GM12875 (cell line): ENCODE measurements around the gene TNNI3.
"Not testable (repeated sequence)": the region's sequence is repeated elsewhere in the genome, so short reads cannot be mapped to it uniquely, and the experiment has no call there.

ENCODE experiments used
- H3K4me3 ChIP-seq: one replicate; pipeline ENCODE4 v1.5.1; 2011; ENCODE audit warnings: low read depth, low read length, control low read depth
- TF ChIP-seq, protein P1 (sequence below): IDR thresholded peaks from 2 replicates; pipeline ENCODE4 v1.5.1; 2011; ENCODE audit warnings: low read depth, mild to moderate bottlenecking, control low read depth, inconsistent platforms, low read length, moderate library complexity, borderline replicate concordance; ENCODE audit not compliant: insufficient read depth

The TNNI3 gene

DNA sequence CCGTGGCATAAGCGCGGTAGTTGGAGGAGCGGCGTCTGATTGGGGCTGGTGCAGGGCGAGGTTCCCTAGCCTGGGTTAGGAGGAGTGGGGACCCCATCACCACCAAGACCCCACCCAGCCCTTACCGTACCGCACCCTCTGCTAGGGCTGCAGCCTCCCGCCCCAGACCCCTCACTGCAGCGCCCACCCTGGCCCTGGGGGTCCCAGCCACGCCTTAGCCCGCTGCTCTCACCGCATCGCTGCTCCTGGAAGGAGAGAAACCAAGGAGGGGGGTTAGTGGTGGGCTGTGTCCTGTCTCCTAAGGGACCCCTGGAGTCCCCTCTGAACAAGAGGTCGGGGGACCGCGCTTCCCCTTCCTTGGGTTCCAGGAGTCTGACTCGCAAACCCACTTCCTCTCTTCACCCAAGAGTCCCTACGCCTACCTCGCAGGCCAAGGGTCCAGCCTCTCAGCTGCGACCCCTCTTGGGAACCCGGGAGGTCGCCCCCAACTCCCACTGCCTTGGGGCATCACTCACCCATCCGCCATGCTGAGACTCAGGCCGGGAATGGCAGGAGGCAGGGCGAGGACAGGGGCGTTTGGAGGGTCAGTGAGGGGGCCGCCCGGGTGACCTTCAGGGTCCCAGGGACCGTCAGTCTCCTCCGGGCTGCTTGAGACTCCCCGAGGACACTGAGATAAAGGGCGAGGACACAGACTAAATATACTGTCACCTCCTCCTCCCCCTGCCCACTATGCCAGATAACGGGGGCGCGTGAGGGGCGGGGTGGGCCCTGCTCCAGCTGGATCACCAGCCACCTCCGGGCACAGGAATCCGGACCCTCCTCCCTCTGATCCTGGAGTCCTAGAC is at the start of gene TNNI3:
Gene TNNI3, minus strand, starts transcription at position 669 of the 845 bp plus-strand sequence. Its CDS starts 143 bp downstream, at position 526.
- H3K4me3 ChIP-seq = no peak within 1 kb of the TSS
- TF ChIP-seq, protein P1, sequence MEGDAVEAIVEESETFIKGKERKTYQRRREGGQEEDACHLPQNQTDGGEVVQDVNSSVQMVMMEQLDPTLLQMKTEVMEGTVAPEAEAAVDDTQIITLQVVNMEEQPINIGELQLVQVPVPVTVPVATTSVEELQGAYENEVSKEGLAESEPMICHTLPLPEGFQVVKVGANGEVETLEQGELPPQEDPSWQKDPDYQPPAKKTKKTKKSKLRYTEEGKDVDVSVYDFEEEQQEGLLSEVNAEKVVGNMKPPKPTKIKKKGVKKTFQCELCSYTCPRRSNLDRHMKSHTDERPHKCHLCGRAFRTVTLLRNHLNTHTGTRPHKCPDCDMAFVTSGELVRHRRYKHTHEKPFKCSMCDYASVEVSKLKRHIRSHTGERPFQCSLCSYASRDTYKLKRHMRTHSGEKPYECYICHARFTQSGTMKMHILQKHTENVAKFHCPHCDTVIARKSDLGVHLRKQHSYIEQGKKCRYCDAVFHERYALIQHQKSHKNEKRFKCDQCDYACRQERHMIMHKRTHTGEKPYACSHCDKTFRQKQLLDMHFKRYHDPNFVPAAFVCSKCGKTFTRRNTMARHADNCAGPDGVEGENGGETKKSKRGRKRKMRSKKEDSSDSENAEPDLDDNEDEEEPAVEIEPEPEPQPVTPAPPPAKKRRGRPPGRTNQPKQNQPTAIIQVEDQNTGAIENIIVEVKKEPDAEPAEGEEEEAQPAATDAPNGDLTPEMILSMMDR = no peak

DNA sequence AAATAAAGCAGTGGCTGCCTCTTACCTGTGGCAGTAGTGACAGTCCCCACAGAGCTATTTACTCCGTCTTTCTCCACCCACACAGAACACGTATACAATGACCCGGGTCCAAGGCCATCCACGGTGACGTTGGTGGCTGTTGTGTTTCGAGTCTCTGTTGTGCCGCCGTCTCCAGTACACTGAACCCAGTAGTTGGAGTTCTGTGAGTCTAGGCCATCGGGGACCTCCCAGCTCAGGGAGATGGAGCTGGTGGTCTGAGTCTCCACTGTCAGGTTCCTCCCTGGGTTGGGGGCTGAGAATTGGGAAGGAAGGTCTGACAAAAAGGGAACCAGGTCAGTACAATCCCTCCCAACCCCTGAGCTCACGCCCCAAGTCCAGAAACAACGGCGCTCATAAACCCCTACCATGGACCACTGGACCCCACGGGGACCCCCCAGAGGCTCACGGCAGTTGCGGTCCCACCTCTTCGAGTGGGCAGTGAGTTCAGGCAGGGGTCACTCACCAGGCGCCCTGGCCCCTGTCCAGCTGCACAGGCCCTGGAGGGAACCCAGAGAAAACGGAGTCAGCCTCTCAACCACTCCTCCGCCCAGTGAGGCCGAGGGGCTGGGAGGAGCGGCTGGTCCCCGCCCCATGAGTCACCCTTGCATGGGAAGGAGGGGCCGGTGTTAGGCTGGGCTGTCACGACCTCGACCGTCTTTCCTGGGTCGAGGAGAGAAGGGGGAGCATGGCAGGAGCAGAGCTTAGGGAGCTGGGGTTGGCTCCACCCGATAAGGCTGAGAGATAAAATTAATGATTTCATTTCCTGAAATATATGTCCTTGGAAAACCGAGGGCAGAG is 49.4 kb upstream of the TNNI3 start:
- no peak overlapping the region for H3K4me3 ChIP-seq
- TF ChIP-seq, protein P1 = no peak

DNA sequence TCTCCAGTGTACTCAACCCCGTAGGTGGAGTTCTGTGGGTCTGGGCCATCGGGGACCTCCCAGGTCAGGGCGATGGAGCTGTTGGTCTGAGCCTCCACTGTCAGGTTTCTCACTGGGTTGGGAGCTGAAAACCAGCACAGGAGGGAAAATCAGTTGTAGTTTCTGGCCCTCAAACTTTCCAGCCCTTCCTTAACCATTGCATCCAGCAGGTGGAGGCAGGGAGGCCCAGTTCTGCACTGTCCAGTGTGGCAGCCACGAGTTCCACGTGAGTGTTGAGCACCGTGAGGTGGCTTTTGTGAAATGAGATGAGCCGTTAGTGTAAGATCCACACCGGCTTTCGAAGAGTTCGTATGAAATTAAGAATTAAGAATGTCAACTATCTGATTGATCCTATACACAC is 44.7 kb upstream of the TNNI3 start:
- TF ChIP-seq, protein P1 = peak; percentile 17; the same call in 1 of the 2 replicates
- H3K4me3 ChIP-seq = not testable (repeated sequence)

DNA sequence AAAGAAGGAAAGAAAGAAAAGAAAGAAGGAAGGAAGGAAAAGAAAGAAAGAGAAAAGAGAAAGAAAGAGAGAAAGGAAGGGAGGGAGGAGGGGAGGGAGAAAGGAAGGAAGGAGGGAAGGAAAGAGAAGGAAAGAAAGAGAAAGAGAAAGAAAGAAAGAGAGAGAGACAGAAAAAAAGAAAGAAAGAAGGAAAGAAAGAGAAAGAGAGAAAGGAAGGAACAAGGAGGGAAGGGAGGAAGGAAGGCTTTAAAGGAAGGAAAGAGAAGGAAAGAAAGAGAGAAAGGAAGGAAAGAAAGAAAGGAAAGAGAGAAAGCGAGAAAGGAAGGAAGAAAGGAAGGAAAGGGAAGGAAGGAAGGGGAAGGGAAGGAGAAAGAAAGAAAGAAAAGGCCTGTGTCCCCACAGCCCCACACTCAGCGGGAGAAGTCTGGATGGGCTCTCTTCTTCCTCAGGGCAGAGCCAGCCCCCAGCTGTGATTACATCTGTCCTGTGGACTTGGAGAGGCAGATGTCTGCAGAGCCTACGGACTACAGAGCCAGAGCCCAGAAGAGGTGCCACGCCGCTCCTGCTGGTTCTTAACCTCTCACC is 42.2 kb upstream of the TNNI3 start:
- no peak overlapping the region for H3K4me3 ChIP-seq
- TF ChIP-seq, protein P1 = no peak

DNA sequence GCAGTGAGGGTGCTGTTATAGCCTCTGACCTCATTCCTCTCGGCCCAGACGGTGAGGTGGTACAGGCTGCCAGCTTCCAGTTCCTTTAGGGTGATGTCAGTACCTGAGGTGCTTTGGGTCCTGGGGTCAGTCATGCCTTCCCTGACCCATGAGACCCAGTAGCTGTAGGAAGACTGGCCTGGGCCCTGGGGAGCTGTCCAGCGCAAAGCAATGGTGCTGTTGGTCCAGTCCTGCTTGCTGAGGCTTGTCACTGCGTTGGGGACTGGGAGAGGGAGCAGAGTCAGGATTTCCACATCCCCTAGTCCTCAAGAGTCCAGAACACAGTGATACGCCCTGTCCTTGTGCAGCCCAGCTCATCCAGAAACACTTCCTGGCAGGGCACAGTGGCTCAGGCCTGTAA is 41.1 kb upstream of the TNNI3 start:
- TF ChIP-seq, protein P1 = no peak
- no peak overlapping the region for H3K4me3 ChIP-seq

DNA sequence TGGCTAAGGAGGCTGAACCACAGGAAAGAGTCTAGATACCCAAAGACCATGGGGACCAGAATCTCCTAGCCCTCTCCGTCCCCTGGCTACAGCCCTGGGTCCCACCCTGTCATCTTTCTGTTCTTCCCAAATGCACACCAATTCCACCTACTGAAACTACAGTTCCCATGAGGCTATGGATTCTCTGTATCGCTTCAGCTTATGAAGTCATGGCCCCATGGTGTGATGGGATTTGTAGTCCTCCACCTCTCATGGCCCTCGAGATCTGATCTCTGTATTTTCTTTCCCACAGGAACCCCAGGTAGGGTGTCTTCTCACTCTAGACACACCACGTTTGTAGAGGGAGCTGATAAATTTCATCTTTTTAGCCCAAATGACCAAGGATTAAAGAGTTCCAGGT is 40.0 kb upstream of the TNNI3 start:
- TF ChIP-seq, protein P1 = no peak
- no peak overlapping the region for H3K4me3 ChIP-seq
